HG03045 (cell line): ENCODE measurements around the gene GALNT2.

Experiments used
- ATAC-seq: cut with Tn5 transposase; IDR thresholded peaks from one replicate; pipeline ENCODE4 v1.9.1; 2021; ENCODE audit warnings: mild to moderate bottlenecking, moderate library complexity; ENCODE audit not compliant: unreplicated experiment

GALNT2 gene

GRCh38 chr1:230158415-230159291 lies 91.6 kb downstream of the GALNT2 start:
- ATAC-seq = no peak

DNA sequence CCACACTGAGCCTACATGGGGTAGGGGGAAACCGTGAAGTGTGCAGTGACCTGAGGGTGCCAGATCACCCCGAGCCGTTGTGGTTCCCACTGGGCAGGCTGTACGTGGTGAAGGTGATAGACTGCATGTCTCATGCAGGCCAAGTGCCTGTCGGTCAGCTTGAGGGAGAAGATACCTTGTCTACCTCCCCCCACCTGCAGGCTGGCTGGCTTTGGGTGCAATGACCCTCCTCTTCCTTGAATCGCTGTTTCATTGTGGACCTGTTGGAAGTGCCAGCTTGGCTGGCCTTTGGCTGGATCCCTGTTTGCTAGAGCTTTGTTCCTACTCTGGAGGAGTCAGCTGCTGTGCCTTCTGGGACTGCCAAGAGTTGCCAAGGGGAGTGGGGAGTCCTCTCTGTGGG lies 92.5 kb downstream of the GALNT2 start:
- ATAC-seq = no peak

DNA sequence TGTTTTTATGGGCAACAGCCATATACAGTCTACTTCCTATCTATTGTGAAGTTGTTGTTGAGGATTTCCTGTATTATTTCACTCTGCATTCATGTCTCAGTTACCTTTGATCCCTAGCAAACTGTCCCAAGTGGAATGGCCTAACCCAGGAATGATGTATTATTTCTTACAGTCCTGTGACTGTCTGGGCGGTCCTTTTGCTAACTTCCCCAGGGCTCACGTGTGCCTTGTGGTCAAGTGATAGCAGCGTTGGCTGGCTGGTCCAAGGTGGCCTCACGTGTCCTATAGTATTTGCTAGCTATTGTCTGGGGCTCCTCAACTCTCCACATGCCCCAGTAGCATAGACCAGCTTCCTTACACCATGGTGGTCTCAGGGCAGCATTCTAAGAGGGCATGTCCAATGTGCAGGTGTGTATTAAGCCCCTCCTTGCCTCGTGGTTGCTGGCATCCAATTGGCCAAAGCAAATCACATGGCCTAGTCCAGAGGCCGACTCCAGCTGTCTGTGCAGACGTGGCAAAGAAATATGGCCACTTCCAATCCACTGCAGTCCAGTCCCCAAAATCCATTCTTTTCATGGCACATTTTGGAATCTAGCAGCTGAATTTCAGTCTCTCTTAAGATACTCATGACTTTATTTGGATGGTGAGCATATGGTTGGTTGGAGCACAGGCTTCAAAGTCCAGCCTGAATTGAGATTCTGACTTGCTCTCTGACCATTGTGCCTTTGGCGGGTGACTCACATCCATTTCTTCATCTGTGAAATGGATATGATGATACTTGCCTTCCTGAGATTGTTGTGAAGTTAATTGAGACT lies 94.1 kb downstream of the GALNT2 start:
- ATAC-seq = no peak

DNA sequence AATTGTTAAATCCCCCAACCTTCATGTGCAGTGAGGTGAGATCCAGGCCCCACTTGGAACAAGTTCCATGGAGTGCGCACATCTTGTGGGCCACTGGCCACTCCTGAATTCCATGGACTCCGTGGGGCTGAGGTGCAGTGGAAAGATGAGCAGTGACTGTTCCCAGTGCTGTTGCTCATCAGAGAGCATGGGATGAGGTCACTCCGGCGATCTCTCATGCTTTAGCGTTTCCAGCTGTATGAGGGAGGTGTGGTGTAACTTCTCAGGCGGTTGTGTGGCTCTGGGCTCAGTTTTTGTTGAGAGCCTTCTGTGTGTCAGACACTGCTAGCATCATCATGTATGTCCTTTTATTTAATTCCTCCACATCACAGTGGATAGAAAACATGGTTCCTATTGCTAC lies 96.2 kb downstream of the GALNT2 start:
- no peak for ATAC-seq

DNA sequence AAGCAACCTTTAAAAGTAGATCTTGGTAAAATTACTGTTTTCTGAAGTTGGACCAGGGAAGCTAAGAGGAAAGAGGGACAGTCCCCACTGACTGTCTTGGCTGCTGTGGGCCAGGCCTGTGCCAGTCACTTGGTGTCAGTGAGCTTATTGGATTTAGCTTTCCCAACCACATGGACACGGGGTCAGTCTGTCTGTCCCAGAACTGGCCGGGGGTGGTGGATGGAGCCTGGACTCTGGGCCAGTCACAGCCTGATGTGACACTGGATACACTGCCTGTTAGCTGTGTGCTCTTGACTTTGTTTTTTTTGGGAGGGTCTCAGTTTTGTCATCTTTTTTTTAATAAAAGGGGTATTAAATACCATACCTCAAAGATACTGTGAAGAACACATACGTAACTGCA lies 96.7 kb downstream of the GALNT2 start:
- no peak for ATAC-seq

- no peak for ATAC-seq
Measured at GRCh38 chr1:230165536-230165935, 98.5 kb downstream of the GALNT2 start.

- no peak for ATAC-seq
Measured at GRCh38 chr1:230166366-230167132, 99.5 kb downstream of the GALNT2 start.

DNA sequence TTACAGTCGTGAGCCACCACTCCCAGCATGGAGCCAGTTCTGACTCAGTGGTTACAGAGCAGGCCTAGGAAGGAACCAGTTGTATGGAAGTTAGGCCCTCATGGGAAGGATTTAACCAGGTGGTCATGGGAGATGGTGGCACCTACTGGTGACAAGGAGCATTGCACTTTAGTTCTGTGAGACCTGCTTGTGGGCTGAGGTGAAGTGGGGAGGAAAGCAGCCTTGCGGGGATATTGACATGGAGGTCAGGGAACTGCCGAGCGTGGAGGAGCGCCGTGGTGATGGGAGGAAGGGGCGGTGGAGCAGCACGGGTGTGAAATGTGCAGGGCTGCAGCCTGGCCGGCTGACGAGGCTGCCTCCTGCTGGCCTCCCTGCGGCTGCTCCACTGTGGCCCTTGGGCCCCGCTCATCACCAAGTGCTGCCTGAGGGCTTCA lies 100.4 kb downstream of the GALNT2 start:
- ATAC-seq = no peak

- peak; percentile 52 for ATAC-seq
Measured at GRCh38 chr1:230169454-230170152, 102.6 kb downstream of the GALNT2 start.

DNA sequence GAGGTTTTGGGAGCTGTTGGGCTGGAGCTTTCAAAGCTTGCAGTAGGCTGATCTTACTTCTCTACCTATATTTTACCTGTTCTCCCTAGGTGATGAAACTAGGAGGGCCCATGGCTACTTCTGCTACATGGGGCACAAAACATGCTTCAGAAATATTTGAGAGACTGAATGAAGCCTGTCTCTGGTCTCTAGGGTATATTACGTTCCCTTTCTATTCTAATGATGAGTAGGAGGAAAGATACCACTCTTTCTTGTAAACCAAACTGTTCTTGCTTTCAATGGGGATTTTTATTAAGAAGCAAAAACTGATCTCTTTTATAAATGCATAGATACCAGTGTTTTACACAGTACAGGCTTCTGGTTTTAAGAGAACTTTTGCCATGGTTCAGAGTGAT lies 103.1 kb downstream of the GALNT2 start:
- ATAC-seq = peak; percentile 48

- ATAC-seq = peak; percentile 10
Measured at GRCh38 chr1:230170622-230171021, 103.6 kb downstream of the GALNT2 start.

GRCh38 chr1:230171356-230172015 lies 104.4 kb downstream of the GALNT2 start:
- ATAC-seq = no peak

- no peak for ATAC-seq
Measured at GRCh38 chr1:230172016-230172537, 105.0 kb downstream of the GALNT2 start.

DNA sequence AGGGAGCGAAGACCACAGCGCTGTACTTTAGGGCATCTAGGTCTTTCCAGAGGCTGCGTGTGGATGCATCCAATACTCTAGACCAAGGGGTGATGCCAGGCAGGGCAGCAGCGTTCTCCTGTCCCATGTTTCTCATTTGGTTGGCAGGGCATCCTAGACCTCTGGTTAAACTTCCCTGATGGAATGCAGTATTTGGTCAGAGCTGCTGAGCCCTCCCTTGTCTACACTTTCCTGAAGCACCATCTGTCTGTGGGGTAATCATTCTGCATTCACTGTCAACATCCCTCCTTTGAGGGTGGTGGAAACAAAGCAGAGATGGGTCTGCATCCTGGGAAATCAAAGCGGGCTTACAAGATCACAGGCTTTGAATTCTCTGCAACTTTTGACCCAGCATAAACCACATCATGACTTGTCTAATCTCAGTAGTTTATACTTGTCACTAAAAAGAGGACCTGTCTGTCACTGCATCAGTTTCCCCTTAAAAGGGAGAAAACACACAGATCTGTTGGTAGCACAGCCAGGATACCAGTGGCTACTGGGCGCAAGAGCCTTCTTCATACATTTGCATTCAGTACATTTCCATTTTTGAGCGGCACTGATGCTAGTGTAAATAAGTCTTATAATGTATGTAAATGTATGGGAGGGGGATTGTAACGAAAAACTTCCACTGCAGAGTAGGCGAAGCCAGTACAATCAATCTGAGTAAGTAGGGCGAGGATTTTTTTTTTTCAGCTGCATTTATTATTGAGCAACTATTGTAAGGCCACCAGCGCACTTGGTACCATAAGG lies 106.3 kb downstream of the GALNT2 start:
- ATAC-seq = no peak

- ATAC-seq = no peak
Measured at GRCh38 chr1:230174041-230174440, 107.0 kb downstream of the GALNT2 start.

DNA sequence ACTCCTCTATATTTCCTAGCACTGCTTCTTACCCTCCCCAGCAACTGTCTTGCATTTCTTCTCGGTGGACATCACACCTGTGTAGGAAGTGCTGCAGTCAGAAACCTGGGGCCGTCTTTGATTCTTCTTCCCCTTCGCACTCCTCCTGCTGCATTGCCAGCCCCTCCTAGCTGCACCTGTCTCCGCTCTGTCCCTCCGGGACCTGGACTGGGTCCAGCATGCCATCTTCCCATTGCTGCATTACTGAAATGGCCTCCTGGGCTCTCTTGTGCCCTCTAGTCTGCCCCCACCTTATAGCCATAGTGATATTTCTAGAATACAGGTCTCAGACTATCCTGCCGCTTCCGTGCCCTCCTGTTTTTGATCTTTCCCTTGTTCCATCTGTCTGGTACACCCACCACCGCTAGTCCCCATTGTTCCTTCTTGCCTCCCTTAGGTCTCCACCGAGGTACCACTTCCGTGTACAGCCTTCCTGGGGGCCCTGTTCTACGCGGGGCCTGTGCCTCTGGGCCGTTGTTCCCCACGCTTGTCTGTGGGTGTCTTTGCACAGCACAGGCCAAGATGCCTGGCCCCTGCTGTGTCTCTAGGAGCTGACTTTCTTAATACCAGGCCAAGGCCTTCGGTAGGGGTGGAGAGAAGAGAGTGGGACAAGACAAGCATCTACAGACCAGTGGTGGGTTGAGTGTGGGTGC lies 107.6 kb downstream of the GALNT2 start:
- ATAC-seq = no peak

DNA sequence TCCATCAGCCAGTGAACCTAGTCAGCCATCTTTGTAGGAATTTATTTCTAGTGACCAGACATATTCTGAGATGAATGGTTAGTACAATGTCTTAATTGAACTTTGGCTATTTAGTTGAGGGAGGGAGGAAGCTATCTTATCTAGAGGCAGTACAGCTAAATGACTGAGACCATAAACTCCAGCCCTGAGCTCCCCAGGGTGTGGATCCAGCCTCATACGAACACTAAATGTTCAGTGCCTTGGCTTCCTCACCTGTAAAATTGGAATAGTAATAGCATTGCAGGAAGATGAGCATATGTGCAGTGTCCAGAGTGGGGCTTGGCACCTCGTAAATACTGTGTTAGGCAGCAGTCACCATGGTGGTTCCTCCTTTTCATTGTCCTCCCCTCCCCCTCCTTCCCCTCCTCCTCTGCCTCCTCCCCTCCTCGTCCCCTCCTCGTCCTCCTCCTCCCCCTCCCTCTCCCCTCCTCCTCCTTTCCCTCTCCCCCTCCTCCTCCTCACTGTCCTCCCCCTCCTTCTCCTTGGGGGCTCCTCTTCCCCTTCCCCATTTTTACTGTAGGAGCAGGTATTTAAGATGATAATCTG lies 108.2 kb downstream of the GALNT2 start:
- ATAC-seq = no peak

- no peak for ATAC-seq
Measured at GRCh38 chr1:230175839-230176238, 108.8 kb downstream of the GALNT2 start.
